HepG2 (cell line): Measurements from ENCODE around the gene AARSD1. TPM values are rescaled to one million over a fixed set of nuclear protein-coding genes. Genes with fewer than 3 reads are reported as not detected.
A peak's percentile ranks its signal among the peaks of the same experiment; 100 is the strongest.

Experiments used
- BRCA1 ChIP-seq: sonication (generic); formaldehyde crosslinking; IDR thresholded peaks from 2 replicates; pipeline ENCODE4 v1.4.0; 2020; ENCODE audit warnings: missing genetic modification reagents
- CBX2 ChIP-seq, 2 experiments: fragments of 200-600 bp in 1 of 2; sonication (generic); formaldehyde crosslinking in 1 of 2; IDR thresholded peaks; 2 replicates each; pipeline versions ENCODE4 v1.7.0 to v1.8.1; 2018 to 2022; ENCODE audit warnings: low read depth in 2 of 2, low read length in 1 of 2, mild to moderate bottlenecking in 1 of 2, missing genetic modification reagents in 1 of 2
- CENPX ChIP-seq: sonication (generic); formaldehyde crosslinking; IDR thresholded peaks from 2 replicates; pipeline ENCODE4 v1.9.0; 2021; ENCODE audit warnings: mild to moderate bottlenecking, missing genetic modification reagents, moderate library complexity
- DMAP1 ChIP-seq: IDR thresholded peaks from 2 replicates; pipeline ENCODE4 v1.6.1; 2016
- E2F5 ChIP-seq: sonication (generic); formaldehyde crosslinking; conservative IDR thresholded peaks from 2 replicates; pipeline ENCODE4 v1.4.0; 2020; ENCODE audit warnings: missing genetic modification reagents
- ELF3 ChIP-seq: IDR thresholded peaks from 2 replicates; pipeline ENCODE4 v1.6.1; 2016; ENCODE audit warnings: missing genetic modification reagents, missing compliant biosample characterization
- EP300 ChIP-seq, 3 experiments: sonication (generic) in 1 of 3; formaldehyde crosslinking in 1 of 3; IDR thresholded peaks; 2 replicates each; pipeline versions ENCODE4 v1.5.1 to v1.6.1; 2011 to 2020; ENCODE audit warnings: low read depth in 2 of 3, low read length in 2 of 3, borderline replicate concordance in 1 of 3, improper control_type of control experiment in 1 of 3, mild to moderate bottlenecking in 1 of 3, missing genetic modification reagents in 1 of 3, moderate library complexity in 1 of 3
- ERF ChIP-seq: IDR thresholded peaks from 2 replicates; pipeline ENCODE4 v1.6.1; 2018; ENCODE audit warnings: missing biosample characterization, missing genetic modification reagents
- ESRRA ChIP-seq: sonication (generic); formaldehyde crosslinking; IDR thresholded peaks from 2 replicates; pipeline ENCODE4 v1.5.1; 2020; ENCODE audit warnings: mild to moderate bottlenecking, low read depth, missing genetic modification reagents
- FOSL1 ChIP-seq: sonication (generic); formaldehyde crosslinking; IDR thresholded peaks from 2 replicates; pipeline ENCODE4 v1.9.0; 2021; ENCODE audit warnings: missing genetic modification reagents, borderline replicate concordance
- FOXA1 ChIP-seq, 2 experiments: fragments of 450-650 bp in 1 of 2; sonication (generic) in 1 of 2; formaldehyde crosslinking in 1 of 2; IDR thresholded peaks; 2 replicates each; pipeline versions ENCODE4 v1.4.0 to v1.6.1; 2016 to 2020; ENCODE audit warnings: missing genetic modification reagents in 1 of 2
- GPN1 ChIP-seq: sonication (generic); formaldehyde crosslinking; IDR thresholded peaks from 2 replicates; pipeline ENCODE4 v1.5.1; 2020; ENCODE audit warnings: missing genetic modification reagents, borderline replicate concordance
- KAT8 ChIP-seq: IDR thresholded peaks from 2 replicates; pipeline ENCODE4 v1.6.1; 2016; ENCODE audit warnings: missing genetic modification reagents, missing compliant biosample characterization
- MAFF ChIP-seq: IDR thresholded peaks from 2 replicates; pipeline ENCODE4 v1.6.1; 2011; ENCODE audit warnings: low read depth, low read length, improper control_type of control experiment
- MXI1 ChIP-seq: IDR thresholded peaks from 3 replicates; pipeline ENCODE4 v1.6.1; 2012; ENCODE audit warnings: low read depth, low read length, inconsistent platforms, borderline replicate concordance
- NR2F1 ChIP-seq, 2 experiments: fragments of 450-650 bp in 1 of 2; formaldehyde crosslinking in 1 of 2; IDR thresholded peaks; 2 replicates each; pipeline versions ENCODE4 v1.5.0 to v1.6.1; 2016 to 2020; ENCODE audit warnings: mild to moderate bottlenecking in 1 of 2, missing compliant biosample characterization in 1 of 2, missing genetic modification reagents in 1 of 2, moderate library complexity in 1 of 2
- RXRA ChIP-seq: sonication (generic); formaldehyde crosslinking; IDR thresholded peaks from 2 replicates; pipeline ENCODE4 v1.5.1; 2020; ENCODE audit warnings: missing genetic modification reagents
- SSRP1 ChIP-seq: IDR thresholded peaks from 2 replicates; pipeline ENCODE4 v1.6.1; 2016; ENCODE audit warnings: control low read depth
- XRCC5 ChIP-seq: fragments of 200-400 bp; formaldehyde crosslinking; optimal IDR thresholded peaks from 2 replicates; pipeline ENCODE3; 2017; ENCODE audit warnings: mild to moderate bottlenecking, low read length
- ZBTB26 ChIP-seq: IDR thresholded peaks from 2 replicates; pipeline ENCODE4 v1.6.1; 2016; ENCODE audit warnings: missing compliant biosample characterization, missing genetic modification reagents, borderline replicate concordance
- ZFY ChIP-seq: sonication (generic); formaldehyde crosslinking; IDR thresholded peaks from 2 replicates; pipeline ENCODE4 v1.4.0; 2020; ENCODE audit warnings: missing genetic modification reagents
- ZKSCAN1 ChIP-seq: fragments of 150-350 bp; IDR thresholded peaks from 2 replicates; pipeline ENCODE4 v1.6.1; 2014; ENCODE audit warnings: low read length
- ZMYM3 ChIP-seq: sonication (generic); formaldehyde crosslinking; IDR thresholded peaks from 2 replicates; pipeline ENCODE4 v1.5.1; 2020; ENCODE audit warnings: mild to moderate bottlenecking, missing genetic modification reagents
- ZMYM4 ChIP-seq: sonication (generic); formaldehyde crosslinking; IDR thresholded peaks from 2 replicates; pipeline ENCODE4 v1.8.1; 2023; ENCODE audit warnings: mild to moderate bottlenecking, missing genetic modification reagents
- ZNF124 ChIP-seq: sonication (generic); formaldehyde crosslinking; IDR thresholded peaks from 2 replicates; pipeline ENCODE4 v1.4.0; 2020; ENCODE audit warnings: missing genetic modification reagents
- ZNF296 ChIP-seq: sonication (generic); formaldehyde crosslinking; conservative IDR thresholded peaks from 2 replicates; pipeline ENCODE4 v1.5.0; 2020; ENCODE audit warnings: mild to moderate bottlenecking, missing genetic modification reagents
- ZNF333 ChIP-seq: sonication (generic); formaldehyde crosslinking; IDR thresholded peaks from 2 replicates; pipeline ENCODE4 v1.4.0; 2020; ENCODE audit warnings: mild to moderate bottlenecking, missing genetic modification reagents, borderline replicate concordance
- ZNF501 ChIP-seq: sonication (generic); formaldehyde crosslinking; IDR thresholded peaks from 2 replicates; pipeline ENCODE4 v1.5.1; 2020; ENCODE audit warnings: mild to moderate bottlenecking, moderate library complexity, missing genetic modification reagents
- ZNF557 ChIP-seq: sonication (generic); formaldehyde crosslinking; IDR thresholded peaks from 2 replicates; pipeline ENCODE4 v1.4.0; 2020; ENCODE audit warnings: missing genetic modification reagents
- ZNF761 ChIP-seq: sonication (generic); formaldehyde crosslinking; conservative IDR thresholded peaks from 2 replicates; pipeline ENCODE4 v1.4.0; 2020; ENCODE audit warnings: mild to moderate bottlenecking, missing genetic modification reagents
- polyA plus RNA-seq, 8 experiments: library from polyadenylated mRNA; depleted of rRNA in 3 of 8; stranded (reverse) in 7 of 8; unstranded in 1 of 8; fragments of >200 nt; fragmentation: Illumina TruSeq in 4 of 8; extraction: Trizol in 4 of 8; gene quantifications; 2 replicates each; pipeline versions ENCODE4 v1.2.1 to v1.2.3, GENCODE V29; 2011 to 2016; ENCODE audit warnings: low read depth in 4 of 8, missing spikeins in 1 of 8, mixed read lengths in 1 of 8; ENCODE audit not compliant: insufficient read depth in 1 of 8
- total RNA-seq, 5 experiments: library from RNA; depleted of rRNA; stranded (reverse); fragments of >200 nt; fragmentation: Illumina TruSeq; extraction: Trizol; gene quantifications; 2 replicates each; pipeline ENCODE4 v1.2.3, GENCODE V29; 2016; ENCODE audit warnings: low read depth in 1 of 5

The AARSD1 gene
- total and polyA plus RNA-seq, 2 of the 13 experiments (the other 11 are each of a cell fraction or from before 2014, with no cell fraction given), result 24.7 to 29.3 TPM

- TF ChIP-seq EP300 (IDR thresholded peaks at IDR 0.05; ENCODE audit: low read depth in 2 of 2, low read length in 2 of 2), result peak in 1 of 2 experiments; percentile 35; a peak in 1 of 4 replicates
- TF ChIP-seq EP300 (CRISPR knock-in tag; IDR thresholded peaks at IDR 0.05; ENCODE audit: borderline replicate concordance), result no peak; the same call in 1 of the 2 replicates
- TF ChIP-seq ELF3 (CRISPR knock-in tag), result peak; percentile 58
- TF ChIP-seq XRCC5, result peak; percentile 48
- peak; percentile 83; the same call in 1 of the 2 replicates for TF ChIP-seq ZNF124 (CRISPR knock-in tag)
- 0 out of 2 replicates have a peak, but pooled peaks have one; percentile 11 for TF ChIP-seq ZNF761
- peak; percentile 50; the same call in 1 of the 2 replicates for TF ChIP-seq DMAP1 (CRISPR knock-in tag)
- TF ChIP-seq MAFF, result peak; percentile 85
- TF ChIP-seq ZMYM3 (CRISPR knock-in tag), result peak; percentile 38; the same call in 1 of the 2 replicates
- no peak for TF ChIP-seq ZNF296
- TF ChIP-seq ZNF333 (CRISPR knock-in tag), result no peak
- TF ChIP-seq ZFY (CRISPR knock-in tag), result peak; percentile 36; the same call in 1 of the 2 replicates
- TF ChIP-seq CBX2 (IDR thresholded peaks at IDR 0.05; ENCODE audit: low read depth, low read length), result no peak
- no peak for TF ChIP-seq CBX2 (CRISPR knock-in tag; IDR thresholded peaks at IDR 0.05; ENCODE audit: low read depth)
- TF ChIP-seq ESRRA (CRISPR knock-in tag), result no peak
- no peak for TF ChIP-seq FOXA1 (IDR thresholded peaks at IDR 0.05)
- TF ChIP-seq FOXA1 (CRISPR knock-in tag; IDR thresholded peaks at IDR 0.05), result peak; percentile 57; the same call in 1 of the 2 replicates
- TF ChIP-seq MXI1, result peak; percentile 54; the same call in 1 of the 3 replicates
- peak; percentile 55 for TF ChIP-seq ZMYM4 (CRISPR knock-in tag)
- TF ChIP-seq ZNF501, result peak; percentile 74
- no peak for TF ChIP-seq ZKSCAN1
- TF ChIP-seq ERF, result peak; percentile 86; the same call in 1 of the 2 replicates
- no peak for TF ChIP-seq FOSL1
- TF ChIP-seq ZBTB26 (CRISPR knock-in tag), result peak; percentile 89
- TF ChIP-seq BRCA1 (CRISPR knock-in tag), result no peak
- no peak for TF ChIP-seq E2F5
- TF ChIP-seq GPN1 (CRISPR knock-in tag), result no peak
- peak; percentile 77; the same call in 1 of the 2 replicates for TF ChIP-seq SSRP1 (CRISPR knock-in tag)
- TF ChIP-seq ZNF557 (CRISPR knock-in tag), result no peak
- TF ChIP-seq NR2F1 (CRISPR knock-in tag; IDR thresholded peaks at IDR 0.05), result peak in 1 of 2 experiments; percentile 39; a peak in 1 of 4 replicates
- TF ChIP-seq KAT8 (CRISPR knock-in tag), result peak; percentile 65; the same call in 1 of the 2 replicates
- TF ChIP-seq CENPX (CRISPR knock-in tag), result no peak
- peak; percentile 19; the same call in 1 of the 2 replicates for TF ChIP-seq RXRA (CRISPR knock-in tag)
Measured at GRCh38 chr17:42928714-42929496, 35.3 kb downstream of the AARSD1 start (continued).
